Duodenal mucosa (tissue), 2 donors: ENCODE data around the gene BNIP2.

Source experiments
- H3K27ac ChIP-seq: one replicate; pipeline ENCODE4 v1.7.0; 2013; ENCODE audit warnings: low read depth, low read length
- H3K27me3 ChIP-seq, 2 donors: one replicate each; pipeline ENCODE4 v1.7.0; 2013; ENCODE audit warnings: low read length in 2 of 2, control low read depth in 1 of 2; ENCODE audit not compliant: insufficient read depth in 2 of 2, control insufficient read depth in 1 of 2
- H3K36me3 ChIP-seq, 2 donors: one replicate each; pipeline ENCODE4 v1.7.0; 2013; ENCODE audit warnings: low read length in 2 of 2, control low read depth in 1 of 2; ENCODE audit not compliant: insufficient read depth in 2 of 2, control insufficient read depth in 1 of 2
- H3K4me1 ChIP-seq, 2 donors: one replicate each; pipeline ENCODE4 v1.7.0; 2013; ENCODE audit warnings: low read length in 2 of 2, control low read depth in 1 of 2; ENCODE audit not compliant: insufficient read depth in 2 of 2, control insufficient read depth in 1 of 2
- H3K4me3 ChIP-seq, 2 donors: one replicate each; pipeline ENCODE4 v1.7.0; 2013; ENCODE audit warnings: low read length in 2 of 2, low read depth in 1 of 2
- H3K9ac ChIP-seq, 2 donors: one replicate each; pipeline ENCODE4 v1.7.0; 2013; ENCODE audit warnings: low read length in 2 of 2, low read depth in 1 of 2
- H3K9me3 ChIP-seq, 2 donors: one replicate each; pipeline ENCODE4 v1.7.0; 2013; ENCODE audit warnings: low read length in 2 of 2, control low read depth in 1 of 2; ENCODE audit not compliant: control insufficient read depth in 1 of 2

Gene BNIP2, protein sequence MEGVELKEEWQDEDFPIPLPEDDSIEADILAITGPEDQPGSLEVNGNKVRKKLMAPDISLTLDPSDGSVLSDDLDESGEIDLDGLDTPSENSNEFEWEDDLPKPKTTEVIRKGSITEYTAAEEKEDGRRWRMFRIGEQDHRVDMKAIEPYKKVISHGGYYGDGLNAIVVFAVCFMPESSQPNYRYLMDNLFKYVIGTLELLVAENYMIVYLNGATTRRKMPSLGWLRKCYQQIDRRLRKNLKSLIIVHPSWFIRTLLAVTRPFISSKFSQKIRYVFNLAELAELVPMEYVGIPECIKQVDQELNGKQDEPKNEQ

DNA sequence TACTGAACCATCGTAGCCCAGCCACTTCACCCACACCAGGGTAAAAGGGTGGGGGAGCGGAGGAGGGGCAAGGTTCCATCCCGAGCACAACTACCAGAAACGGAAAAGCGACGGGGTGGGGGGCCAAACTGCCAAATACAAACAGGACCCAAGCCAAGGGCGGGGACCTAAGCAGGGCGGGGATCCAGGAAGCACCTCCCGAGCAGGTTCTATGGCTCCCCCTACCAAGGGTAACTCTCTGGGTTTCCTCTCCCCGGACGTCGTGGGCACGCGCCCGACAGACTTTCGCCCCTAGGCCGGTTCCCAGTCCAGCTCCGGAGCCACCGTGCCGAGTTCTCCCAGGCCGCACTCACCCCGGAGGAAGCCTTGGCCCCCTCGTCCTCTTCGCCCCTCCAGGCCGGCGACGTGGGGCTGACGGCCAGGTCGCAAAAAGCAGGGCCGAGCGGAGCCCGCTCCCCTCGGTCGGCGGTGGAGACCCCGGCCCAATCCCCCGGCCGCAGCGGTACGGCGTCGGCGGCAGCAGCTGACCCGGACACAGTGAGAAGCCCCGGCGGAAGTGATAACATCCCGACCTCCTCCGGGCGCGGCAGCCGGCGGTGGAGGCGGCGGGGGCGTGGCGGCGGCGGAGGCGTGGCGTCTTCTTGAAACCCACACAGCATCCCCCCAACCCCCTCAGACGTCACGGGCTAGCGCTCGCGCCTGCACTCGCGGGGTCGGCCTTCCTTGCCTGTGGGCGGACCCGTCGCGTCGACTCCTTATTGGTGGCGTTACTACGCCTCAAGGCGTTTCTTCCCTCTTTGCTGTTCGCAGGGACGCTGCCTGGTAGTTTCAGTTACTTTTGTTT is at the start of gene BNIP2:
Gene BNIP2, minus strand, starts transcription at position 539 of the 844 bp plus-strand sequence. CDS start 6,863 bp downstream, outside the sequence.
- H3K9ac ChIP-seq = peak within 1 kb of the TSS; percentile 95 to 99
- peaks cover 37 to 40% of the 10 kb centered on the region in 2 donors for H3K4me1 ChIP-seq
- no peaks in the 10 kb centered on the region for H3K36me3 ChIP-seq

DNA sequence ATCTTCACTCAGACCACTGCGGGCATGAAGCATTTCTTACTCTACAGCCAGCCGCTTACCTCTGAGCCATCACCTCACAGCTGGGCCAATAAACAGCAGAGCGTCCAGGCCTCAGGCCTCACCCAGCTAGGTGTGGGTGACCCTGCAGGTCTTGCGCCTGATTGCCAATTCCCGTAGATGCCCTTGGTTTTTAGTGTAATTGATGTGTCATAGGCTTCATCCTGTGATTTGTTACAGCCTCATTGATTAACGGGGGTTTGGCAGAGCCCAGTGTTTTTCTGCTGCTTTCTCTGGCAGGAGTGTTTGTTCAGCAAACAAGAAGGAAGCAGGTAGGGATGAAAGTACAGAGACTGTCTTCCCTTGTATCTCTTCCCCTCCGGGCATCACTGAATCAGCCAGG is 49.6 kb upstream of the BNIP2 start:
- Histone ChIP-seq H3K4me1 (no peaks in the 10 kb centered on the region), H3K9me3 (no peaks in the 10 kb centered on the region), H3K27me3 (peaks cover 6 to 9% of the 10 kb centered on the region in 2 donors), H3K27ac (no peak overlapping the region), H3K9ac (no peak overlapping the region), H3K4me3 (no peak overlapping the region), H3K36me3 (no peaks in the 10 kb centered on the region)

More for the DNA sequence above, at the start of gene BNIP2:
- Histone ChIP-seq H3K27ac (peak within 1 kb of the TSS; percentile 100), H3K9me3 (no peaks in the 10 kb centered on the region), H3K27me3 (no peaks in the 10 kb centered on the region), H3K4me3 (peak within 1 kb of the TSS; percentile 95 to 96)

DNA sequence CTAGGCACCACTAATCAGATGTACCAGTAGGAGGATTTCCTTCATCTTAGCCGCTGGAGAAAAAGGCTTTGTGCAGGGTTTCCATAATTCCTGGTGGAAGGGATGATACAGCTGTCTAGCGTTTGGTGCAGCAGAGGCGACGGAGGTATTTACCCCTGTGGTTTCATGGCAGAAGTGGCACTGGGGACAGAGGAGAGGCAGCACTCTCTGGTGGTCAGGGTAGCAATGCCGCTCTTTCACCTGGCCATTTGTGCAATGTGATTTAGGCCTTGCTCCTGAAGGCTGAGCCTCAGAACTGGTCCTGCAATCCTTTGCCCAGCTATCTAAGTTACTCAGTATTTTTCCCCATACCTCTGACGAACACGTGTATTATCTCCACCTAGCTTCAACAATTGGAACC is 47.1 kb upstream of the BNIP2 start:
- no peaks in the 10 kb centered on the region for H3K4me1 ChIP-seq
- H3K27me3 ChIP-seq = peaks cover 0 to 3% of the 10 kb centered on the region in 2 donors
- no peaks in the 10 kb centered on the region for H3K9me3 ChIP-seq
- H3K36me3 ChIP-seq = no peaks in the 10 kb centered on the region
- no peak overlapping the region for H3K4me3 ChIP-seq
- no peak overlapping the region for H3K27ac ChIP-seq
- H3K9ac ChIP-seq = no peak overlapping the region

DNA sequence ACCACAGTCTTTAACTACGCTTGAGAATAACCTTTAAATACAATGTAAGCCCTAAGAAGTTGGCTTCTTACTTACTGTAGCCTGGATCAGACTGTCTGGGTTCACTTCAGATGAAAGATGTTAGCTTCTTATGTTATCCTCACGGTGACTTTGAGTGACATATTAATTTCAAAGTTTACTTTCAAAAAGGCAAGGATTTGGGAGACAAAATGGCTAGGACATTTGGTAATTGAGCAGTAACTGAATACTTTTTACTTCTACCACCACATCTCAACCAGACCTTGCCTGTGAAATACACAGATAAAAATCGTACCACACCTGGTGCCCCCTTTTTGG is 36.0 kb upstream of the BNIP2 start:
- Histone ChIP-seq H3K9me3 (no peaks in the 10 kb centered on the region), H3K27ac (no peak overlapping the region), H3K27me3 (no peaks in the 10 kb centered on the region), H3K4me1 (no peaks in the 10 kb centered on the region), H3K36me3 (no peaks in the 10 kb centered on the region), H3K4me3 (no peak overlapping the region), H3K9ac (no peak overlapping the region)

DNA sequence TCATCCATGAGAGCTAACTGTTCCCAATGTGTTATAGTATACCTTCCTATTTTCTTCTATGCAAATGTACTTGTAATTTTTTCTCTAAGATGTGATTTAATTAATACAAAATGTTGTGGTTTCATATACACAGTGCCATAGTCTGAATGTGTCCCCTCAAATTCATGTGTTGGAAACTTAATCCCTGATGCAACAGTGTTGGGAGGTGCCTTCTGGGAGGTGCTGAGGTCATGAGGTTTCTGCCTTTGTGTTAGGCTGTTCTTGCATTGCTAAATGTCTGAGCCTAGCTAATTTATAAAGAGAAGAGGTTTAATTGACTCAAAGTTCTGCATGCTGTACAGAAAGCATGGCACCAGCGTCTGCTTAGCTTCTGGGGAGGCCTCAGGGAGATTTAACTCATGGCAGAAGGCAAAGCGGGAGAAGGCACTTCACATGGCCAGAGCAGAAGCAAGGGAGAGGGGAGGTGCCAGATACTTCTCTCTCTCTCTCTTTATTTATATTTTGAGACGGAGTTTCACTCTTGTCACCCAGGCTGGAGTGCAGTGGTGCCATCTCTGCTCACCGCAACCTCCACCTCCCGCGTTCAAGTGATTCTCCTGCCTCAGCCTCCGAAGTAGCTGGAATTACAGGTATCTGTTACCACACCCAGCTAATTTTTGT is 34.7 kb upstream of the BNIP2 start:
- no peak overlapping the region for H3K9ac ChIP-seq
- no peak overlapping the region for H3K4me3 ChIP-seq

DNA sequence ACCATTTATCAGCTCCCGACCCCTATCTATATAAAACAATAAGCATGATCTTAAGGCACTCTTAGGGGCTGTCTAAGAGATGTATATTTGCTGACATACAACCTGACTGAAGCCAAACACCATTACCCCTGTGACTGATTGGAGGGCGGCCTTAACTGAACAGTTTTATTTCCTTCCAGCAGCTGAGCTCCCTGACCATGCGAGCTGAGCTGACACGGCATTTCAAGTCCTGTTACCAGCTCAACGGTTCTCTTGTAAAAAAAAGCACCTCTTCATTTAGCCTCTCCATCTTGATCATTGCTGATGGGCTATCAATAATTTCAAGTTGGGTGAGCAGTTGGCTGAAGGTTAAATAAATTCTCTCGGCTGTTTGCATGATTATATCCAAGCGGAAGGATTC is 33.4 kb upstream of the BNIP2 start:
- no peaks in the 10 kb centered on the region for H3K9me3 ChIP-seq
- no peak overlapping the region for H3K4me3 ChIP-seq
- H3K27me3 ChIP-seq = no peaks in the 10 kb centered on the region
- H3K9ac ChIP-seq = no peak overlapping the region
- H3K27ac ChIP-seq = no peak overlapping the region
- no peaks in the 10 kb centered on the region for H3K4me1 ChIP-seq
- H3K36me3 ChIP-seq = no peaks in the 10 kb centered on the region

More for the DNA sequence above, 34.7 kb upstream of the BNIP2 start:
- H3K36me3 ChIP-seq = no peaks in the 10 kb centered on the region
- H3K9me3 ChIP-seq = no peaks in the 10 kb centered on the region
- no peaks in the 10 kb centered on the region for H3K4me1 ChIP-seq
- H3K27ac ChIP-seq = no peak overlapping the region
- no peaks in the 10 kb centered on the region for H3K27me3 ChIP-seq

DNA sequence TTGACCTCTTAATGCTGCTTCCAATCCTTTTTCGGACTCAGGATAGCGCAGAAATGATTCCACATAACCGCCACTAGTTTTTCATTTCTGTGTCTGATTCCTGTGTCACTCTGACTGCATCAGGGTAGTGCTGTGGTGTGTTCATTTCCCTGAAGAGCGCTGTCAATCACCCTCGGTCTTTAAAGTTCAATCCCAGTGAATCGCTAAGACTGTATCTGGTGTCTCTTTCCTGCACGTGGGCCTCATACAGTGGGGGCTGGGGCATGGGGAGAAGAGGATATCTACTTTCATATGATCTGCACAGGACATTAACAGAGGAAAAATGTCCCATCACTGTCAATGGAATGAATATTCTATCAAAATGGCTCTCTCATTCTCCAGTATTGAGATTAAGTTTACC is 32.9 kb upstream of the BNIP2 start:
- Histone ChIP-seq H3K4me1 (no peaks in the 10 kb centered on the region), H3K36me3 (no peaks in the 10 kb centered on the region), H3K9ac (no peak overlapping the region), H3K27ac (no peak overlapping the region), H3K9me3 (no peaks in the 10 kb centered on the region), H3K4me3 (no peak overlapping the region), H3K27me3 (no peaks in the 10 kb centered on the region)

DNA sequence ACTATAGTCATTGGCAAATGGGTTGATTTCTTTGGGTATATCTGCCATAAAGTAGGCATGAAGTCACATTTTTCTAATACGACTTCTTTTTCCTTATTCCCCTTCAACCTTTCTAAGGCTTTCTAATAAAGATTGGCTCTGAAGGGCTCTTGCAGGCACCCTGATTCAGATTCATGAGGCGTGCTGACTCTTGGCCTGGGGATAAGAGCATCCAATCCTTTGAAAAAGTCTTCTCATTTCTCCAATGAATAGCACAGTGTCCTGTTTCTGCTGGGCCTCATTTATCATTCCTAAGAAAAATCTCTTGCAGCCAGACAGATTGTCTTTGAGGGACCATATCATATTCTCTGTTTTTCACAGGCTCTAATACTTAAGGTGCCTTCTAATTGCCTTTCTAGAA is 32.3 kb upstream of the BNIP2 start:
- Histone ChIP-seq H3K27ac (no peak overlapping the region), H3K4me1 (no peaks in the 10 kb centered on the region), H3K9me3 (no peaks in the 10 kb centered on the region), H3K9ac (no peak overlapping the region), H3K4me3 (no peak overlapping the region), H3K36me3 (no peaks in the 10 kb centered on the region), H3K27me3 (no peaks in the 10 kb centered on the region)

DNA sequence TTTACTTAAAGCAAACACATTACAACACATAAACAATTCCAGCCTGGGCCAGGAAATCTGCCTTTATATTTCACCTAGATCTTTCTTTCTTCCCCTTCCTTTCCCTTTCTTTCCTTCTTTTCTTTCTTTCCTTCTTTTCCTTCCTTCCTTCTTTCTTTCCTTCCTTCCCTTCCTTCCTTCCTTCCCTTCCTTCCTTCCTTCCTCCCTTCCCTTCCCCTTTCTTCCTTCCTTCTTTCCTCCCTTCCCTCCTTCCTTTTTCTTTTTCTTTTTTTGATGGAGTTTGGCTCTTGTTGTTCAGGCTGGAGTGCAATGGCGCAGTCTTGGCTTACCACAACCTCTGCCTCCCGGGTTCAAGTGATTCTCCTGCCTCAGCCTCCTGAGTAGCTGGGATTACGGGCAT is 24.1 kb upstream of the BNIP2 start:
- Histone ChIP-seq H3K9ac (no peak overlapping the region), H3K27me3 (no peaks in the 10 kb centered on the region), H3K4me1 (no peaks in the 10 kb centered on the region), H3K27ac (no peak overlapping the region), H3K4me3 (no peak overlapping the region), H3K9me3 (no peaks in the 10 kb centered on the region), H3K36me3 (no peaks in the 10 kb centered on the region)
